NT2/D1 (cell line): ENCODE results near the gene KRT14.
"Not testable (repeated sequence)": the region's sequence is repeated elsewhere in the genome, so short reads cannot be mapped to it uniquely, and the experiment has no call there.

Experiments used
- SUZ12 ChIP-seq: IDR thresholded peaks from 2 replicates; pipeline ENCODE4 v1.6.1; 2011; ENCODE audit not compliant: insufficient read length, insufficient read depth; ENCODE audit errors: extremely low read depth
- YY1 ChIP-seq: IDR thresholded peaks from 2 replicates; pipeline ENCODE4 v1.6.1; 2011; ENCODE audit not compliant: insufficient read length, insufficient read depth
- ZNF274 ChIP-seq: IDR thresholded peaks from 2 replicates; pipeline ENCODE4 v1.6.1; 2011; ENCODE audit warnings: mild to moderate bottlenecking, low read depth, low read length

DNA sequence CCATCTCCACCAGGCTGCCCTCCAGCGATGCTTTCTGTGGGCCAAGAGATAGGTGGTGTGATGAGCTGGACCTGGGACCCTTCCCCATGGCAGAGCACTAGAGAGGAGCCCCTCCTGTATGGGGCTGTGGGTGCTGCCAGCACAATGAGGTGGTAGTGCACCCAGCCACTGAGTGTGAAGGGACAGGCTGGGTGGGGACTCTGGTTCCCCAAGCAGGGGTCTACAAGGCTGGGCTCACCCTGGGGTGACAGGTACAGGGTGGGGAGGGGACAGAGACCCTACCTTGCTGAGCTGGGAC lies 41.3 kb upstream of the KRT14 start:
- not testable (repeated sequence) for TF ChIP-seq YY1, SUZ12, ZNF274
